22Rv1 (cell line): ENCODE results near the gene ENTPD2.

Experiments
- ZFX ChIP-seq: fragments of 450-650 bp; IDR thresholded peaks from 2 replicates; pipeline ENCODE4 v1.6.1; 2017; ENCODE audit warnings: antibody characterized with exemption, borderline replicate concordance
- TF ChIP-seq, protein P1 (sequence below): fragments of 450-650 bp; IDR thresholded peaks from 2 replicates; pipeline ENCODE4 v1.5.1; 2017; ENCODE audit warnings: mild to moderate bottlenecking

DNA sequence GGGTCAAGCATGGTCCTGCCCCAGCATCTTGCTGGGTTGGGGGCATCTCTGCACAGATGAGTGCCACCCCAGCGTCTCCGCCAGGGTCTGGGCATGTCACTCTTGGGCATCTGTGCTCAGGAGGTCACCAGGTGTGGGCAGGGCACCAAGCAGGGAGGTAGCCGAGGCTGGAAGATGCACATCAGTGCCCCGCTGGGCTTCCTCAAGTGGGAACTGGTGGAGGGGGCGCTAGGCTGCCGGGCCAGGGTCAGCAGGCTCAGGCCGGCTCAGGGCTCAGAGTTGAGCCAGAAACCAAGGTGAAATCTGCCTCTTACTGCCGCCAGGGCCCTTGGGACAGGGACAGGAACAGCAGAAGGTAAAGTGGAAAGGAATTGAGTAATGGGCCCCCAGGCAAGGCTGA is 17.9 kb downstream of the ENTPD2 start:
- TF ChIP-seq, protein P1, sequence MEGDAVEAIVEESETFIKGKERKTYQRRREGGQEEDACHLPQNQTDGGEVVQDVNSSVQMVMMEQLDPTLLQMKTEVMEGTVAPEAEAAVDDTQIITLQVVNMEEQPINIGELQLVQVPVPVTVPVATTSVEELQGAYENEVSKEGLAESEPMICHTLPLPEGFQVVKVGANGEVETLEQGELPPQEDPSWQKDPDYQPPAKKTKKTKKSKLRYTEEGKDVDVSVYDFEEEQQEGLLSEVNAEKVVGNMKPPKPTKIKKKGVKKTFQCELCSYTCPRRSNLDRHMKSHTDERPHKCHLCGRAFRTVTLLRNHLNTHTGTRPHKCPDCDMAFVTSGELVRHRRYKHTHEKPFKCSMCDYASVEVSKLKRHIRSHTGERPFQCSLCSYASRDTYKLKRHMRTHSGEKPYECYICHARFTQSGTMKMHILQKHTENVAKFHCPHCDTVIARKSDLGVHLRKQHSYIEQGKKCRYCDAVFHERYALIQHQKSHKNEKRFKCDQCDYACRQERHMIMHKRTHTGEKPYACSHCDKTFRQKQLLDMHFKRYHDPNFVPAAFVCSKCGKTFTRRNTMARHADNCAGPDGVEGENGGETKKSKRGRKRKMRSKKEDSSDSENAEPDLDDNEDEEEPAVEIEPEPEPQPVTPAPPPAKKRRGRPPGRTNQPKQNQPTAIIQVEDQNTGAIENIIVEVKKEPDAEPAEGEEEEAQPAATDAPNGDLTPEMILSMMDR: no peak
- no peak for TF ChIP-seq ZFX
